DMS 273 (cell line): ENCODE measurements around the gene FLVCR2.

ENCODE experiments used
- DNase-seq: peaks from one replicate; lab custom pipeline; 2025; ENCODE audit not compliant: unreplicated experiment; lab: John Stamatoyannopoulos, UW

The FLVCR2 gene

GRCh38 chr14:75626396-75626795 lies 48.0 kb downstream of the FLVCR2 start:
- no peak for DNase-seq

- no peak for DNase-seq
Measured at GRCh38 chr14:75626863-75627262, 48.4 kb downstream of the FLVCR2 start.

- no peak for DNase-seq
Measured at GRCh38 chr14:75627406-75627805, 49.0 kb downstream of the FLVCR2 start.

- no peak for DNase-seq
Measured at GRCh38 chr14:75628816-75629215, 50.4 kb downstream of the FLVCR2 start.

- DNase-seq, result no peak
Measured at GRCh38 chr14:75630695-75631452, 52.5 kb downstream of the FLVCR2 start.

- no peak for DNase-seq
Measured at GRCh38 chr14:75631453-75631831, 53.0 kb downstream of the FLVCR2 start.

GRCh38 chr14:75634848-75635247 lies 56.4 kb downstream of the FLVCR2 start:
- DNase-seq, result no peak

GRCh38 chr14:75636100-75636692 lies 57.8 kb downstream of the FLVCR2 start:
- peak; percentile 68 for DNase-seq

- DNase-seq, result no peak
Measured at GRCh38 chr14:75640876-75641275, 62.5 kb downstream of the FLVCR2 start.

- DNase-seq, result no peak
Measured at GRCh38 chr14:75643985-75644384, 65.6 kb downstream of the FLVCR2 start.

GRCh38 chr14:75645056-75645455 lies 66.6 kb downstream of the FLVCR2 start:
- DNase-seq, result no peak

- DNase-seq, result no peak
Measured at GRCh38 chr14:75646762-75647161, 68.3 kb downstream of the FLVCR2 start.

- DNase-seq, result no peak
Measured at GRCh38 chr14:75647640-75648039, 69.2 kb downstream of the FLVCR2 start.

GRCh38 chr14:75648066-75648838 lies 69.8 kb downstream of the FLVCR2 start:
- peak; percentile 15 for DNase-seq

- no peak for DNase-seq
Measured at GRCh38 chr14:75649337-75649736, 70.9 kb downstream of the FLVCR2 start.

GRCh38 chr14:75649773-75650172 lies 71.4 kb downstream of the FLVCR2 start:
- DNase-seq, result no peak

GRCh38 chr14:75650253-75651058 lies 72.0 kb downstream of the FLVCR2 start:
- no peak for DNase-seq

GRCh38 chr14:75653563-75653962 lies 75.1 kb downstream of the FLVCR2 start:
- no peak for DNase-seq

- DNase-seq, result peak; percentile 75
Measured at GRCh38 chr14:75654127-75654732, 75.8 kb downstream of the FLVCR2 start.

- no peak for DNase-seq
Measured at GRCh38 chr14:75655235-75655634, 76.8 kb downstream of the FLVCR2 start.

- DNase-seq, result no peak
Measured at GRCh38 chr14:75657331-75657730, 78.9 kb downstream of the FLVCR2 start.
